NCI-H2107 treated with DMSO at 0.1 percent for 48 hours (cell line): ENCODE measurements around the gene JTB.

Experiments used
- DNase-seq: peaks from one replicate; lab custom pipeline; 2025; ENCODE audit not compliant: unreplicated experiment; lab: John Stamatoyannopoulos, UW

JTB gene

DNA sequence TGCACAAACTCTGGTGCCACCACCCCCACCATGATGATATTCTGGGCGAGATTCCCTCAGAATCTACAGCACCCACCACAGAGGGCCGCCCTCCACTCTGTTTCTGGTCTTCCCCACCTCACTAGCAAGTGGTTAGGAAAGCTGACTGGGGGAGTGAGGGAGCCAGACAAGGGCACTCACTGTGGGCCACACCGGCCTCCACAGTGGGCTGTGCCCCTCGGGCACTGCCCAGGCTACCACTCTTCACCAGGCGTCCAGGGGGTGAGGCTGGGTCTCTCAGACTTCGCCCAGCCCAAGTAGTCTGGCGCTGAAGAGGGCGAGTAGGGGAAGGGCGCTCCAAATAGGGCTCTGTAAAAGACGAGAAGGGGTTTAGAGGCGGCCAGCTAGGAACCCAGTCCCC, 43.5 kb downstream of the JTB start:
- DNase-seq = no peak

DNA sequence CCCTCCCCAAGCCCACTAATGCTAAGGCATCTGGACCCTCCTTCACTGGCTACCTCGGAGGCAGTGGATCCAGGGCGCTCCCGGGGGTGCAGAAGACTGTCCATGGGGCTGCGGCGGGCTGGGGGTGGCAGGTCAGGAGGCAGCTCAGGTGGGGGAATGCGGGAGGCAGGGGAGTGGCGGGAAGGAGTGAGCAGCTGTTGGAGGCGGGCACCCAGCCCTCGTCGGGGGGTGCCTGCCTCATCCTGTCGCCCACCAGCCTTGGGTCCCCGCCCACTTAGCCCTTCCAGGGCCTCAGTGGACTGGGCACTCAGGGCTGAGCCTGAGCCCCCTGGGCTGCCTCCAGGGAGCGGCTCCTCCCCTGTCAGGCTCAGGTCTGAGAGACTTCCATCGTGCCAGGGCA, 44.0 kb downstream of the JTB start:
- no peak for DNase-seq

DNA sequence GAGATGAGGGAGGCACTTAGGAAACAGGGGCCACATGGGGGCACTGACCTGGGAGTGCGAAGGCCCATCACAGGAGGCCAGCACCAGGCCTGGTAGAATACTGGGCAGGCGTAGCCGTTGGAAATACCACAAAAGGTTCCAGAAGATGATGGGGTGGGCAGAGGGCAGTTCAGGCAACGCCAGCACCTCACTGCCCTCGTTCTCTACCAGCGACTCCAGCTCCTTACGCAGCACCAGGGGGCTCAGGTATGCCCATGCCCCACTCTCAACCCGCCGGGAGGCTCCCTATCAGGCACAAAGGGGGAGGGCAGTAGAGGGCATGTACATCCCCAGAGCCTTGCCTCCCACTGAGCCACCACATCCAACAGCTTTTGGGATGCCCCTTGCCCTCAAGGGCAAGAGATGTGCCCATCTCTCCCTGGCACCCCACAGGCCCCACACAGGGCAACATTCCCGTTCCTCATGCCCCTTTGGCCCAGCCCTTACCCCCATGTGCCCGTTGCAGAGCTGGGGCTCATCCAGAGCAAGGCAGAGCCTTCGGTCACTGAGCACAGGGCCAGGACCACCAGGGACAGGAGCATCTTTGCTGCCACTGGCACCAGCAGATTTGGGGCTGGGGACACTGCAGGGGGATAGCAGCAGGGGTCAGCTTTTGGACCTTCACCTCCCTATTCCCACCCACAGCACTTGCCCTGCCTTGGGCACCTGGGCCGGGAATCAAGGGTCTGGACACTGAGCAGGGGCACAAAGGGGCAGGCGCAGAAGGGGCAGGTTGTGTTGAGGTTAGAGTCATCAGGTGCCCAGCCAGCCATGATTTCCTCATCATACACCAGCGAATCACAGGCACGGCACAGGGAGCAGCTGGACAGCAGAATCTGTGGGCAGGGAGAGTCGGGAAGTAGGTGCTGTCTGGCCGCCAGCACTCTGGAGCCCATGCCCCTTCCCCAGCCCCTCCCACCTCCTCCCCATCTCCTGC, 45.0 kb downstream of the JTB start:
- no peak for DNase-seq

DNA sequence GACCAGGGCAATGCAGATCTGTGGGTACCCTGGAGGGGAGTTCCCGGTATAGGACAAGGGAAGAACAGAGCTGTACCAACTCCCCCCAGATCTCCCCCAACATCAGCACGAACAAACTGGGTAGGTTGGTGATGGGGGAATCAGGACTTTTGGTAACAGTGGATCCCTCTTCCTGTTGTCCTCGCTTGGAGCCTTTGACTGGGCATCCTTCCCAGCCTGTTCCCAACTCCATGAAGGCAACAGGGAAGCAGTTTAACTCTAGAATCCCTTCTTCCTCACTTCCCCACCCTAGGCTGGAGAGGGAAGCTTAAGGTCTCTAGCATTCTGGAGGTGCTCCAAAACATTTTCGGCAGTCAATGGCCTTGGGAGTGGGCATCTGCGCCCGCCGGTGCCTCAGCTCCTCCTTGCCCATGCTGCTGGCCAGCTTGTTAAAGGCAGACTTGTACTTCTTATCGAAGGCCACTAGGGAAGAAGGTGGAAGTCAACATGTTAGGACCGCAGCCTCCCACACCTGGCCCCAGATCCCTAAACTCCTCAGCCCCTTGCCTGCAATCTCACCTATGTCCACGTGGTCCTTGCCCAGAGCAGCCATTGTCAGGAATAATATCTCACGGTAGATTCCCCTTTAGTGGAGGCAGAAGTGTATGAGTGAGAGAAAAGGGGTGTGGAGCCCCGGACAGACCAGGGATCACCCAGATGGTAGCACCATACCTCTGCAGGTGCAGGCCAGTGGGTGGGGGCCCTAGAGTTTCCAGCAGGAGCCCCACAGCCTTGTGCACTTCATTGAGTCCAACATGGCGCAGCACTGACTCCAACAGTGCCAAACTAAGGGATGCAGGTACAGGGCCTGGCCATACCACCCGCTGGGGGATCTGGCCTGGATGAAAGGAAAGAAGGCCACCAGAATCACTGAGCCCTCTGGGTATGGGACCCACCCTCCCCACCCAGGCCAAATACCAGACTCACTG, 47.2 kb downstream of the JTB start:
- no peak for DNase-seq

DNA sequence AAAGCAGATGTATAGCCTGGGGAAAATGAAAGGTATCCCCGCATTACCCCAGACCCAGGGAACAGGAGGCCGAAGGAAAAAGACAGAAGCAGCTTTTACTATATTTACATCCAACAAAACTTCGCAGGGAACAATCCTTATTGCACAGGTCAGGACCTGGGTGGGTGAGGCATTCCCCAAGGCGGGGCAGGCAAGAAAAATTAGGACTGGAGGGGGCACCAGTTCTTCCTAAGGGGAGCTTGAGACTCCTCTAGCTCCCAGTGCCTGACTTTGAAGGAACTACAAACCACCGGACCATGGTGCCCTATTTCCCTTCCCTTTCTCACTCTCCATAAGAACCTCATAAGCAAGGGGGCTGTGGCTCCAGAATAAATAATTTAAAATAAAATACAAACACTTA, 48.0 kb downstream of the JTB start:
- no peak for DNase-seq

DNA sequence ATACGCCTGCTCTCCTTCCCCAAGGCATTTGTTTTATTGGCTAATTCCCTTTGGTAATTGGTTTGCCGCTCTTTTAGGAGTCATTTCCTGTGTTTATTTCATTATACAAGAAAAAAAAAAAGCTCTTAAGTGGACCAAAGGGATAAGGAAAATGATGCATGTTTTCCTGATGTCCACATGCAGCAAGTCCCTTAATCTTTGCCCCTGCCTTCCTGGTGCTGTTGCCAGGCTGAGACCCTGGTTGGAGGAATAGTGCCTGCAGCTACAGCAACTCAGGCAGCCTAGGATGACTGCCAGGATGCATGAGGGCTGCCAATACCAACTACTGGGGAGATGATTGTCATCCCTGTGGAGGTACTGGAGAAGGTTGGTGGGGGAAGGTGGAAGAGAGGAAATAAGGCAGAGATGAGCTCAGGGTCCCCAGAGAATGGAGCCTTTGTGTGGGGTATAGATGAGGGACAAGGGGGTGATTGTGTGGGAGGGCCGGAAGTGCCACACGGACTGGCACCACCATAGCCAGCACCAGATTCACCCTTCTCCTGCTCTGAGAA, 48.6 kb downstream of the JTB start:
- no peak for DNase-seq

DNA sequence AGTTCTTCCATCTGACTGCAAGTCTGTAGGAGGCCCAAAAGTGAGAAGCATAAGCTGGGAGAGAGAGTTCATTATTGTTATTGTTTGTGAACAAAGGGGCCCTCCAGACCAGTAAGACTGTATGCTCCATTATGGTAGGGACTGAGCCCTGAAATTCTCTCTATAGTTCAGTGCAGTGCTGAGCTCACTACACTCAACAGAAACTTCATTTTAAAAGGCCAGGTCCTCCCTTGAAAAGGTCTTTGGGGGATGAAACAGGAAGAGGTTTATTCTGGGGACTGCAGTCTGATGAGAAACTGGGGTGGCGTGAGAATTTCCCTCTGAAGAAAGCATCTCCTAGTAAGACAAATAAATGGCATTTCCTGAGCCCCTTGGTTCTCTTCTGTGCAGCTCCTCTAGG, 49.2 kb downstream of the JTB start:
- no peak for DNase-seq

DNA sequence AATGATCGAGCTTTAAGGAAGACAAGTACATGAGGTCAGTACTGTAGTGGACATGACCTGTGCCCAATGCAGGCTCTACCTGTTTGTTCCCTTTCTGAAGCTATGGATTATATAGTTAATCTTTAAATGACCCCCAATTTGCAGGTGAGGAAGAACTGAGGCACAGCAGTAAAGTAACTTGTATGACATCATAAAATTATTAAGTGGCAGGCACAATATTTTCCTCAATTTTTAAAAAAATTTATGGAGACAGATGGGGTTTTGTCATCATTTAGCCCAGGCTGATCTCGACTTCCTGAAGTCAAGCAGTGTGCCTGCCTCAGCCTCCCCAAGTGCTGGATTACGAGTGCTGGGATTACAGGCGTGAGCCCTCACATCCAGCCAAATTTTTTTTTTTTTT, 51.1 kb downstream of the JTB start:
- DNase-seq = no peak
